ENCODE data around the gene LEFTY1.
"Not testable (repeated sequence)": the region's sequence is repeated elsewhere in the genome, so short reads cannot be mapped to it uniquely, and the experiment has no call there.

LEFTY1 gene, protein sequence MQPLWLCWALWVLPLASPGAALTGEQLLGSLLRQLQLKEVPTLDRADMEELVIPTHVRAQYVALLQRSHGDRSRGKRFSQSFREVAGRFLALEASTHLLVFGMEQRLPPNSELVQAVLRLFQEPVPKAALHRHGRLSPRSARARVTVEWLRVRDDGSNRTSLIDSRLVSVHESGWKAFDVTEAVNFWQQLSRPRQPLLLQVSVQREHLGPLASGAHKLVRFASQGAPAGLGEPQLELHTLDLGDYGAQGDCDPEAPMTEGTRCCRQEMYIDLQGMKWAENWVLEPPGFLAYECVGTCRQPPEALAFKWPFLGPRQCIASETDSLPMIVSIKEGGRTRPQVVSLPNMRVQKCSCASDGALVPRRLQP

DNA sequence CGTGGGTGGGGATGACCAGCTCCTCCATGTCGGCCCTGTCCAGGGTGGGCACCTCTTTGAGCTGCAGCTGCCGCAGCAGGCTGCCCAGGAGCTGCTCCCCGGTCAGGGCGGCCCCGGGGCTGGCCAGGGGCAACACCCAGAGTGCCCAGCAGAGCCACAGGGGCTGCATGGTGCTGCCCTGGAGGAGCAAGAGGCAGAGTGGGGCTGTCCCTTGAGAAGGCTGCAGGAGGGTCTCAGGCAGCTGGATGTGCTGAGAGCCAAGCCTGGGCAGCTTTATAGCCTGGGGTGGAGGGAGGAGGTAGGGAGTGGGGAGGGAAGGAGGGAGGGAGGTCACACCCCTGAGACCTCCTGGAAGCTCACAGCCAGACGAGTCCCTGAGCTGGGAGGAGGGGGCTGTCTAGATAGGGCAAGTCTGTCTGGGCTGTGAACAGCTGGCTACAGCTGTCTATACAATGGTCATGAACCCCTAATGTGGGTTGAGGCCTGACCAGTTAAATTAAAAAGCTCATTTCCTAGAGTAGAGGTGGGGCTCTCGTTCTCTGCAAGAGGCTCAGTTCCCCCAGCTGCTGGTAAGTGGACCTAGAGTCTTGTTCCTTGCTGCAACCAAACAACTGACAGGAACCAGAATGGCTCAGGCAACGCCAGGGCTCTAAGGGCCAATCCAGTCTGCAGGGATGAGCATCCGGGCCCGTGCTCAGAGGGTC is at the start of gene LEFTY1:
LEFTY1 (minus strand) TSS at position 249 of the 704 bp plus-strand sequence; CDS start at position 169, 80 bp downstream.
- DNase-seq (ENCODE audit: low read depth) = no peak

DNA sequence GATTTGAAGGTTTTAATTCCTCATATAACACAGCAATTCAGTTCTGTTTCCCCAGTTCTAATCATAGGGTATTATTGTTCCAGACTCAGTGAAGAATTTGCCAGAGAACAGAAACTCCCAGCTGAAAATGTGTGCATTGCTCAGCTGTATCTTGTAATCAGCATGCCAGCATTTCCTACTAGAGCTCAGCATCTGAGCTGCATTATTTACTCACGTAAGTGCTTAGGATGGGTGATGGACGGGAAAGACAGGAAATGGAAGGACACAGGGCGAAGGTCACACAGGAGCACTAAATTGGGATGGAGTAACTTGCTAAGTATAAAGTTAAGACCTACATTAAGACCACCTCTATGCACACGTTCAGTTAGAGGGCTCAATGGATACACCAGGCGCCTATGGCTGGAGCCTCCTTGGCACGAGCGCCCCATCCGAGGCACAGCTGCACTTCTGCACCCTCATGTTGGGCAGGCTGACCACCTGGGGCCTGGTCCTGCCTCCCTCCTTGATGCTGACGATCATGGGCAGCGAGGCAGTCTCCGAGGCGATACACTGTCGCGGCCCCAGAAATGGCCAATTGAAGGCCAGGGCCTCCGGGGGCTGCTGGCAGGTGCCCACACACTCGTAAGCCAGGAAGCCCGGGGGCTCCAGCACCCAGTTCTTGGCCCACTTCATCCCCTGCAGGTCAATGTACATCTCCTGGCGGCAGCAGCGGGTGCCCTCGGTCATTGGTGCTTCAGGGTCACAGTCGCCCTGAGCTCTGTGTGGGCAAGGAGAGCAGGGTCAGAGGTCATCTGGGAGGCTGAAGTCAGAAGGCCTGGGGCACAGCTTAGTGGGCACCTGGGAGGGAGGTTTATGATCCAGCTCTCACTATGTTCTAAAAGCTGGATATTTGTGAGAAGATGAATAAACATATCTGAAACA is 48.4 kb upstream of the LEFTY1 start:
- DNase-seq (ENCODE audit: low read depth) = no peak

DNA sequence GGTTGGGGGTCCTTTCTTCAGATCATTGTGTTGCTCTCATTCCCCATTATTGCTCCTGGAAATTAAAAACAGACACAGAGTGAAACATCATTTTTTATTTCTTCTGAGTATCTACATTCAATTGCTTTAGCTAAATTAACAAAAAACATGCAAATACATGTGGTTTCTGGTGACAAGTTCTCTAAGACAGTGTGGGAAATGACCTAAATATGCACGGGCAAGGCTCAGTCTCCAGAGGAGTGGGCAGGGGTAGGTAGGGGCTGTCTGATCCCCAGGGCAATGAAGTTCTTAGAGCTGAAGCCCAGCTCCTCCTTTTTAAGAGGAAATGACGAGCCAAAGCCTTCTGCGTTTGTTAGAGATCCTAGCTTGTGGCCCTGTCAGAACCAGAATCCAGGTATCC is 47.6 kb upstream of the LEFTY1 start:
- DNase-seq (ENCODE audit: low read depth) = no peak

DNA sequence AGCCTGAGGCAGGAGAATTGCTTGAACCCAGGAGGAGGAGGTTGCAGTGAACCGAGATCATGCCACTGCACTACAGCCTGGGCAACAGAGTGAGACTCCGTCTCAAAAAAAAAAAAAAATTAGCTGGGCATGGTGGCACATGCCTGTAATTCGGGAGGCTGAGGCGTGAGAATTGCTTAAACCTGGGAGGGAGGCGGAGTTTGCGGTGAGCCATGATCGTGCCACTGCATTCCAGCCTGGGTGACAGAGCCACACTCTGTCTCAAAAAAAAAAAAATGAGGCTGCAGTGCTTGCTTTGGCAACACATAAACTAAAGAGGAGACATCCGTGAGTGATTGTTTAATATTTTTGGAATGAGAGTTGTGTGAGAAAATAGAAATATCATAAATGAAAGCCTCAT is 47.1 kb upstream of the LEFTY1 start:
- DNase-seq (ENCODE audit: low read depth) = not testable (repeated sequence)

DNA sequence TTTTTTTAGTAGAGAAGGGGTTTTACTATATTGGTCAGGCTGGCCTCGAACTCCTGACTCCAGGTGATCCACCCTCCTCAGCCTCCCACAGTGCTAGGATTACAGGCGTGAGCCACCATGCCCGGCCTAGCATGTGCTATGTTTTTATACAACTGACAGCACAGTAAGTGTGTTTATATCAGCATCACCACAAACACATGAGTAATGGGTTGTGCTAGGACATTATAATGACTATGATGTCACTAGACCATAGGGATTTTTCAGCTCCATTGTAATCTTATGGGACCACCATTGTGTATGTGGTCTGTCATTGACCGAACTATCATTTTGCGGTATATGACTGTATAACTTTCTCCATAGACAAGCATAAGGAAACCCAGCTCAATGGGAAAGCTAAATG is 45.8 kb upstream of the LEFTY1 start:
- DNase-seq (ENCODE audit: low read depth) = no peak

DNA sequence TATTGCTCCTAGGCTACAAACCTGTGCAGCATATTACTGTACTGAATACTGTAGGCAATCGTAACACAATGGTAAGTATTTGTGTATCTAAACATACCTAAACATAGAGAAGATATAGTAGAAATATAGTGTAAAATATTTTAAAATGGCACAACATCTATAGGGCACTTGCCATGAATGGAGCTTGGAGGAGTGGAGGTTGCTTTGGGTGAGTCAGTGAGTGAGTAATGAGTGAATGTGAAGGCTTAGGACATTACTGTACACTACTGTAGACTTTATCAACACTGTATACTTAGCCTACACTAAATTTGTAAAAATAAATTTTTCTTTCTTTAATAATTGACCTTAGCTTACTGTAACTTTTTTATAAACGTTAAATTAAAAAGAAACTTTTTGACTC is 44.1 kb upstream of the LEFTY1 start:
- no peak for DNase-seq (ENCODE audit: low read depth)

GRCh38 chr1:225931270-225932136 is 42.6 kb upstream of the LEFTY1 start:
- DNase-seq (ENCODE audit: low read depth) = no peak

- no peak for DNase-seq (ENCODE audit: low read depth)
These were observed 41.6 kb upstream of the LEFTY1 start for GRCh38 chr1:225930566-225930965.

GRCh38 chr1:225929462-225929861 is 40.5 kb upstream of the LEFTY1 start:
- not testable (repeated sequence) for DNase-seq (ENCODE audit: low read depth)

GRCh38 chr1:225928186-225929175 is 39.5 kb upstream of the LEFTY1 start:
- DNase-seq (ENCODE audit: low read depth) = no peak

- DNase-seq (ENCODE audit: low read depth) = no peak
These were observed 37.7 kb upstream of the LEFTY1 start for GRCh38 chr1:225926551-225927113.

- DNase-seq (ENCODE audit: low read depth) = peak; percentile 72
These were observed 35.0 kb upstream of the LEFTY1 start, which contains the start of gene PYCR2 for GRCh38 chr1:225923692-225924555. Gene PYCR2, minus strand, starts transcription at chr1:225924250. Its CDS starts 140 bp downstream, at chr1:225924110.

DNA sequence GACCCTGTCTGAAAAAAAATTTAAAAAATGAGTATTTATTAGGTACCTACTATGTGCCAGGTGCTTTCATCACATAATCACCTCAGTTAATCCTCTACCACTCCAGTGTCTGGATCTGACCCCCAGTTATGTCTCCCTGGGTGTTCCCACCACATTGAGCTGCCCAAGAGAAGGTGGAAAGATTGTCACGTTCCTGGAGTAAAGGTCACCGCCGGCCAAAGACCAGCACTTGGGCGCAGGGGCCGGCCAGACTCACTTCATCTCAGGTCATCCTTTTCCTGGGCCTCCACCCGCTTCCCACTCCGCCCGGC is 34.4 kb upstream of the LEFTY1 start:
- no peak for DNase-seq (ENCODE audit: low read depth)

- no peak for DNase-seq (ENCODE audit: low read depth)
These were observed 33.1 kb upstream of the LEFTY1 start for GRCh38 chr1:225921734-225922709.

DNA sequence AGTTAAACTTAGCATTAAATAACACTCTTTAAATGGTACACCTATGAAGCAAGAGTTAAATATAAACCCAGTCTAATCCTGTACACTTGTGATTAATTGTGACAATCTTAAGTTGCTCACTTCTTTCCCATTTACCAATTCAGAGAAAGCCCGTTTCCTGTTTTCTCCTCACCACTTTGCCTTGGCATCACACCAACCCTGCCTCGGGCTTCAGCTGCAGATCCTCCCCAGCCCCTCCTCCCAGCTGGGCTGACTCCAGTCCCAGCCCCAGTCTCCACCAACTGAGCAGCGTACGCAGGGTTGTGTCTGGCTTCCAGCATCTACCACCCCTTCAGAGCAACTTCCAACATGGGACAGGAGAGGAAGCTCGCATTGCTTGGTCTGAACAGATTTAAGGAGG is 31.0 kb upstream of the LEFTY1 start:
- no peak for DNase-seq (ENCODE audit: low read depth)

DNA sequence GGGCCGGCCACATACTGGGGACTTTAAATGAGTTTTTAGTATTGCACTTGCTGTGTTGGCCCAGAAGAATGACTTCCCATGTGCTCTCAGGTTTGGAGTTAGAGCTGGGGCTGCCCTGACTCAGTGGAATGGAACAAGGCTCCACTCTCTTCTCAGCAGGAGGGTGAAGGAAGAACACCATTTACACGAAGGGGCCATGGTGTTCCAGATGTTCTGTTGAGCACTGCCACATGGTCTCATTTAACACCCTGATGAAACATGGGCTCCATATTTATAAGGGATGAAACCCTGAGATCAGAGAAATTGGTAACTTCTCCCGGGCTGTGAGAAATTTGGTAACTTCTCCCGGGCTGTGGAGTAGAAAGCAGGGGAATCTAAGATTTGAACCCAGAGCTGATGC is 29.3 kb upstream of the LEFTY1 start:
- DNase-seq (ENCODE audit: low read depth) = no peak

- DNase-seq (ENCODE audit: low read depth) = no peak
These were observed 28.6 kb upstream of the LEFTY1 start for GRCh38 chr1:225917536-225917935.

DNA sequence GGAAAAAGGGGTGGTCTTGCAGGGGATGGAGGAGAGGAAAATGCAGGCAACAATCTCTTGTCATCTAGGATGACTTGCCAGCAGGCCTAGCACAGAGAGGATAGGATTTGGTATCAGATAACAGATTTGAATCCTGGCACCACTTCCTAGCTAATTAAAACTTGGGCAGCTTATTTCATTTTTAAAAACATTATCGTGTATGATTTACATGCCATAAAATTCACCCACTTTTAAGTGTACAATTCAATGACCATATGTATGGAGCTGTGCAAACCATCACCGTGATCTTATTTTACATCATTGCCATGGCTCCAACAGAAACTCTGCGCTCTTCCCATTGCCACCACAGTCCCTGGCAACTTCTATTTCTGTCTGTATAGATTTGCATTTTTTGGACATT is 28.2 kb upstream of the LEFTY1 start:
- no peak for DNase-seq (ENCODE audit: low read depth)
